ENCODE measurements around the gene EAPP.
"Not testable (repeated sequence)": the region's sequence is repeated elsewhere in the genome, so short reads cannot be mapped to it uniquely, and the experiment has no call there.

DNA sequence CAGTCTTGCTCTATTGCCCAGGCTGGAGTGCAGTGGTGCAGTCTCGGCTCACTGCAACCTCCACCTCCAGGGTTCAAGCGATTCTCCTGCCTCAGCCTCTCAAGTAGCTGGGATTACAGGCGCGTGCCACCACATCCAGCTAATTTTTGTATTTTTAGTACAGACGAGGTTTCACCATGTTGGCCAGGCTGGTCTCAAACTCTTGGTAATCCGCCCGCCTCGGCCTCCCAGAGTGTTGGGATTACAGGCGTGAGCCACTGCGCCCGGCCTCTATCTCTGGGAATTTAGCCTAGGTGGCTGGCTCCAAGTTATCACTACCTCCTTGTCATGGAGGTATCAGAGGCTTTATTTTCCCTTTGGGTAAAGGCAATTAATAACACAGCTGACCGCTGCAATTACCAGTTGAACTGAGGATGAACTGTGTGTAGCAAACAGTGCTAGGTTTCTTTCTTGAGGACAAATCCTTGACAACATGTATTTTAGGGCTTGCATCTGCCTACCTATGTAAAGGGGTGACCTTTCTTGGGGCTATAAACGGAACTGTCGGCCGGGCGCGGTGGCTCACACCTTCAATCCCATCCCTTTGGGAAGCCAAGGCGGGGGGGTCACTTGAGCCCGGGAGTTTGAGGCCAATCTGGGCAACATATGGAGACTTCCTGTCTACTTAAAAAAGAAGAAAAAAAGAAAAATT, 9.9 kb upstream of the EAPP start:
- not testable (repeated sequence) for TF ChIP-seq POLR2A (IDR thresholded peaks at IDR 0.05; ENCODE audit: low read depth, low read length); POLR2AphosphoS5 (IDR thresholded peaks at IDR 0.05; ENCODE audit: low read depth, low read length); TAF1 (IDR thresholded peaks at IDR 0.05; ENCODE audit: borderline replicate concordance, low read depth, low read length)

All from GM12892 (cell line).